ENCODE data around the gene CCDC43.

DNA sequence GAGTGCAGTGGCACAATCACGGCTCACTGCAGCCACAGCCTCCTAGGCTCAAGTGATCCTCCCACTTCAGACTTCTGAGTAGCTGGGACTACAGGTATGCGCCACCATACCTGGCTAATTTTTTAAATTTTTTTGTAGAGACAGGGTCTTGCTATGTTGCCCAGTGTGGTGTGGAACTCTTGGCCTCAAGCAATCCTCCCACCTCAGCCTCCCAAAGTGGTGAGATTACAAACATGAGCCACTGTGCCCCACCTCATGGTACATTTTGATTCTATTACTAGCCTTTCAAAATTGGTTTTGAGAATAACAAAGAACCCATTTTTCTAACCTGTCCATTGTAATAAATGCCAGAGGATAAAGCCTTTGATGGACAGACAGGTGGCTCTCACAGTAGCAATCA, 1.4 kb downstream of the CCDC43 start:
- TF ChIP-seq, protein P1, sequence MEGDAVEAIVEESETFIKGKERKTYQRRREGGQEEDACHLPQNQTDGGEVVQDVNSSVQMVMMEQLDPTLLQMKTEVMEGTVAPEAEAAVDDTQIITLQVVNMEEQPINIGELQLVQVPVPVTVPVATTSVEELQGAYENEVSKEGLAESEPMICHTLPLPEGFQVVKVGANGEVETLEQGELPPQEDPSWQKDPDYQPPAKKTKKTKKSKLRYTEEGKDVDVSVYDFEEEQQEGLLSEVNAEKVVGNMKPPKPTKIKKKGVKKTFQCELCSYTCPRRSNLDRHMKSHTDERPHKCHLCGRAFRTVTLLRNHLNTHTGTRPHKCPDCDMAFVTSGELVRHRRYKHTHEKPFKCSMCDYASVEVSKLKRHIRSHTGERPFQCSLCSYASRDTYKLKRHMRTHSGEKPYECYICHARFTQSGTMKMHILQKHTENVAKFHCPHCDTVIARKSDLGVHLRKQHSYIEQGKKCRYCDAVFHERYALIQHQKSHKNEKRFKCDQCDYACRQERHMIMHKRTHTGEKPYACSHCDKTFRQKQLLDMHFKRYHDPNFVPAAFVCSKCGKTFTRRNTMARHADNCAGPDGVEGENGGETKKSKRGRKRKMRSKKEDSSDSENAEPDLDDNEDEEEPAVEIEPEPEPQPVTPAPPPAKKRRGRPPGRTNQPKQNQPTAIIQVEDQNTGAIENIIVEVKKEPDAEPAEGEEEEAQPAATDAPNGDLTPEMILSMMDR (IDR thresholded peaks at IDR 0.05), result no peak
- no peak for TF ChIP-seq POLR2A (IDR thresholded peaks at IDR 0.05)

All from uterus (tissue), 2 donors.